ENCODE data around the gene HRAS.

Gene HRAS

GRCh38 chr11:491358-491757 is 44.0 kb downstream of the HRAS start:
- H3K4me3 ChIP-seq (ENCODE audit: low read depth, low read length): no peak overlapping the region
- TF ChIP-seq CTCF (IDR thresholded peaks at IDR 0.05; ENCODE audit: borderline replicate concordance, insufficient read depth, low read depth, low read length): no peak

GRCh38 chr11:490930-491260 is 44.5 kb downstream of the HRAS start:
- no peak overlapping the region for H3K4me3 ChIP-seq (ENCODE audit: low read depth, low read length)
- TF ChIP-seq CTCF (IDR thresholded peaks at IDR 0.05; ENCODE audit: borderline replicate concordance, insufficient read depth, low read depth, low read length): no peak

GRCh38 chr11:490186-490929 is 45.0 kb downstream of the HRAS start:
- H3K4me3 ChIP-seq (ENCODE audit: low read depth, low read length): no peak overlapping the region
- TF ChIP-seq CTCF (IDR thresholded peaks at IDR 0.05; ENCODE audit: borderline replicate concordance, insufficient read depth, low read depth, low read length): no peak

GRCh38 chr11:489610-490185 is 45.7 kb downstream of the HRAS start:
- TF ChIP-seq CTCF (IDR thresholded peaks at IDR 0.05; ENCODE audit: borderline replicate concordance, insufficient read depth, low read depth, low read length): no peak
- H3K4me3 ChIP-seq (ENCODE audit: low read depth, low read length): no peak overlapping the region

GRCh38 chr11:488992-489391 is 46.4 kb downstream of the HRAS start:
- TF ChIP-seq CTCF (IDR thresholded peaks at IDR 0.05; ENCODE audit: borderline replicate concordance, insufficient read depth, low read depth, low read length): no peak
- H3K4me3 ChIP-seq (ENCODE audit: low read depth, low read length): no peak overlapping the region

- no peak overlapping the region for H3K4me3 ChIP-seq (ENCODE audit: low read depth, low read length)
- TF ChIP-seq CTCF (IDR thresholded peaks at IDR 0.05; ENCODE audit: borderline replicate concordance, insufficient read depth, low read depth, low read length): no peak
Observed at GRCh38 chr11:488579-488978, 46.8 kb downstream of the HRAS start.

- H3K4me3 ChIP-seq (ENCODE audit: low read depth, low read length): no peak overlapping the region
- no peak for TF ChIP-seq CTCF (IDR thresholded peaks at IDR 0.05; ENCODE audit: borderline replicate concordance, insufficient read depth, low read depth, low read length)
Observed at GRCh38 chr11:488062-488461, 47.3 kb downstream of the HRAS start.
